Lower leg skin (tissue), 3 donors: ENCODE results near the gene COBL.

Experiments
- CTCF ChIP-seq, 3 donors: fragments of 450-650 bp; IDR thresholded peaks; one replicate each; pipeline ENCODE4 v1.5.1; 2016; ENCODE audit warnings: antibody characterized with exemption in 3 of 3, mild to moderate bottlenecking in 3 of 3, moderate library complexity in 2 of 3
- POLR2A ChIP-seq, 2 donors: fragments of 450-650 bp; IDR thresholded peaks; one replicate each; pipeline ENCODE4 v1.6.1; 2016 to 2017; ENCODE audit warnings: antibody characterized with exemption in 2 of 2, mild to moderate bottlenecking in 1 of 2, moderate library complexity in 1 of 2

- TF ChIP-seq POLR2A (IDR thresholded peaks at IDR 0.05) (no peak), CTCF (IDR thresholded peaks at IDR 0.05) (no peak)
Observed at GRCh38 chr7:51160411-51160810, 156.2 kb downstream of the COBL start.
